DMS53 treated with DMSO at 0.1 percent for 48 hours (cell line): ENCODE measurements around the gene MED26.

Source experiments
- DNase-seq: peaks from one replicate; lab custom pipeline; 2025; ENCODE audit not compliant: unreplicated experiment; lab: John Stamatoyannopoulos, UW

Gene MED26

GRCh38 chr19:16614941-16615340 lies 13.1 kb downstream of the MED26 start:
- no peak for DNase-seq

DNA sequence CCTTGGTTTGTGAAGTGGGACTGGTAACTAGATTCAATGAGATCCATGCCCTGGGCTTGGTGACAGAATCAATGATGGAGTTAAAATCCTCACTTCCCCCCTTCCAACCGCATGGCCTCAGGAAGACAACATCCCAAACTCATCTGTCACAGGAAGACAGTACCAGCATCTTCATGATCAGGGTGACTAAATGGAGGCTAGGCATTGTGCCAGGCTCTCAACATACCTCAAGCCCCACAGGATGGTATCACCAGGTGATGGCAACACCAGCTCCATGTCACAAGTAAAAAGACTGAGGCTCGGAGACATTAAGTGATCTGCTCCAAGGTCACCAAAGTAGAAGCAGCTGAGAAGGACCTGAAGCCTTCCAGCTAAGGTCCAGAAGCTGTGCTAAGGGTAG lies 14.2 kb downstream of the MED26 start:
- DNase-seq, result no peak

DNA sequence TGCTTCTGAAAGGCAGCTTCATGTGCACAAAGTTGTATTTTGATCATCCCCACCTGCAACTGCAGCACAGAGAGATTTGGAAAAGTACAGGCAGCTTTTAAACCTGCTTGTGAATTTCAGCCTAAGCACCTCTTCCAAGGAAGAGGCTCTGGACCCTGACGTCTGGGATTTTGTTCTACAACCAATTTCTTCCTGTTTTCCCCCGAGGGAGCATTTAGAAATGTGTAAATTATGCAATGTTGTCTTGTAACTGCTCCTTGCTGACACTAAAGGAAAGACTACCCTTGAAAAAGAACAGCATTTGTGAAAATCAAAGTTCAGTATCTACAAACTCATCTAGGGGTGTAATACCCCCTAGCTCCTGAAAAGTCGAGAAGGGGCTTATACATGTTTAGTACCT lies 15.4 kb downstream of the MED26 start:
- DNase-seq, result no peak

DNA sequence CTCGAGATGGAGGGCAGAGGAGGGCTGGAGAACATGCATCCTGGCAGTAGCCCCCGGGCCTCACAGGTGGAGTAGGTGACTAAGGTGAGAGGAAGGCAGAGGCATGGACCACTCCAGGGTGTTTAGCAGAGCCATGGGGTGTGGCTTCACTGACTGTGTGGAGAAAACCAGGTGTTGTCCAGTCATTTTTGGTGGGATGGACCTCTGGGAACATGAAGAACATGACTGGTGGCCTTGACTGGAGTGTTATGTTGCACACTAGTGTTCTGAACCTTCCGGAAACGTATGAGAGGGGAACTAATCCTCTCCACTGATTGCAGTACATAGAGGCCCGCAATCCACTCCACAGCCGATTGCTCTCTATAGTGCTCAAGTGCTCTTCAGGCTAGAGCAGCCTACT lies 16.9 kb downstream of the MED26 start:
- no peak for DNase-seq

DNA sequence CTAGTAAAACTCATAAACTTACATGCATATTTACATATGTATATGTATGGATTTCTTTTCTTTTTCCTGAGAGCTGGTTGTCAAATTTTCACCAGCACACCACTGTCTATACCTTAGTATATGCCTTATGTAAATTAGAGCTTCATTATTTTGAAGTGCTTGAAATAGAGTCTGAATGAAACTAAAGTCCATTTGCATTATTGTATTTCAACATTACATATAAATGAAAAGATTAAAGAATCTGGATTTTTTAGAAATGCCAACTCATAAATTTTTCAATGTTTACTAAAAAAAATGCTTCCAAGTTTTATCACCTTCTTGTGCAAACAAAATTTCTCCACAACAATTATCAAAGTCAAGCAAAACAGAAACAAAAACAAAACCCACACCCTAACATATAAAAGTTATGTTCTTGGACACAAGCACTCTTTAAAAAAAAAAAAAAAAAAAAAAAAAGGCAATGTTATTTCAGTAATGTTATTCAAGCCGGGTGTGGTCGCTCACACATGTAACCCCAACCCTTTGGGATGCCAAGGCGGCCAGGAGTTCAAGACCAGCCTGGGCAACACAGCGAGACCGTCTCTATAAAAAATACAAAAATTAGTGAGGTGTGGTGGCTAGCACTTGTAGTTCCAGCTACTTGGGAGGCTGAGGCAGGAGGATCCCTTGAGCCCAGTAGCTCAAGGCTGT lies 18.3 kb downstream of the MED26 start:
- no peak for DNase-seq

DNA sequence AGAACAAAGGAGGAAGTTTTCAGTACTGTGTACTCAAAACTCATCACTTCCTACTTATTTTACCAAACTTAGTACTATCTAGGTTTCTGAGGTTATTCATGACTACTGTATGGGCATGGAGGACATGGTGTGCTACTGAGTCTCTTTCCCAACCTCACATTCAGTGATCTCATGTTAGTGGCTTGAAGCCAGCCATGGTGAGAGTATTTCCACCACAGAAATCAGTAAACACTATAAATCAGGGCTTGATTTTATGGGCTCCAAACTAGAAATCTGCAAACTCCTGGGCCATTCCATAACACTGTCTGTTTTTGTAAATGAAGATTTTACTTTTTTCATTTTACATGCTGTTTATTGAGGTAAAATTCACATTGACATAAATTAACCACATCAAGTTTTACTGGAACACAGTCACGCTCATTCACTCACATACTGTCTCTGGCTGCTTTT lies 19.7 kb downstream of the MED26 start:
- no peak for DNase-seq

DNA sequence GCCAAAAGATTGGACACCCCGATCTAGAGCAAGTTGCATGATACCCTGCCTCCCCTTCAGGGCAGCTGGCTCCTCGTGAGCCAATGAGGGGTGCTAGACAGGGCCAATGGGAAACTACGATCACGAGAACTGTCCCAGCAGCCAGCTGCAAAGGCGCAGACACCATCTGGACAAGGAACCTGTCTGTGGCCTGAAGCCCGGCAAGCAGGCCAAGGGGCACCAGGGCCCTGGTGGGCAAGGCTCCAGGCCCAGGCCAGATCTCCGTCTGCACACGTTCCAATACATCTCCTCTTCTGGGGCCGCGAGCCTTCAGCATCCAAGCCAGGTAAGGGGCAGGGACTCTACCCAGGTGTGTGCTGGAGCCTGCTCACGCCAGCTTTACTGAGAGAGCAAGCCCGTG lies 20.2 kb downstream of the MED26 start:
- DNase-seq, result no peak

DNA sequence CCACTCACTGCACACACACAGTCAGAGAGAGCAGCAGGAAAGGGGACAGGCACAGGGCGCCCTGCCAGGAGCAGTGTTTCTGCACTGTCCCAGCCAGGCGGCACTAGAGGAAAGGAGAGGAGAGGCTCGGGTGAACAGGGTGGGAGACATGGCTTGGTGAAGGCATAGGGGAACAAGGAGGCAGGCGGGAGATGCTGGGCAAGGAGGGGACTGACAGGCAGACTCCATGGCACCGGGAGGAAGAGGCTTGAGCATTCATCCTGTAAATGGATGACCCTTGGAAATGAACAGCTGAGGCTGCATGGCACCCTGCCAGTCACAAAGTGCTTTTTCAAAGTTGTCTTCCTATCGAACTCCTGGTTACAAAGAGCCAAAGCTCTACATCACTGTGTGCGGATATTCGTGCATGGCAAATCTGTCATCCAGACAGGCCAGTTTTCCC lies 22.4 kb downstream of the MED26 start:
- DNase-seq, result no peak

GRCh38 chr19:16605115-16605514 lies 22.9 kb downstream of the MED26 start:
- DNase-seq, result no peak

DNA sequence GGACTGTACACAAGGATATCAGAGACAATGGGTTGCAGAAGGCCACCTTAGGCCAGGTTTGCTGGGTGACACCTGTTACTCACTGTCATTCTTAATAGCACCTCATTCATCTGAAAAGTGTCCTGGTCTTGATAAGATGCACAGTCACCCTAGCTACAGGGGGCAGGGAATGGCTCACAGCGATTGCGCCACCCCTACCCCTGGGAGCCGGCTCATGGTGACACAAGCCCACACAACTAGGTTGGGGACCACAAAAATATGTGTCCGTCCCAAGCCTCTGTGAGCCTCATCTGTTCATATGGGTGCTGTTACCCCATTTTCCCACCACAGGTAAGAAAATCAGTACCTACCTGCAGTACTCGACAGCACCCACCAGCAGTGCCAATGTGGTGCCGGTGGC lies 23.4 kb downstream of the MED26 start:
- no peak for DNase-seq

GRCh38 chr19:16603090-16603489 lies 24.9 kb downstream of the MED26 start:
- DNase-seq, result no peak

DNA sequence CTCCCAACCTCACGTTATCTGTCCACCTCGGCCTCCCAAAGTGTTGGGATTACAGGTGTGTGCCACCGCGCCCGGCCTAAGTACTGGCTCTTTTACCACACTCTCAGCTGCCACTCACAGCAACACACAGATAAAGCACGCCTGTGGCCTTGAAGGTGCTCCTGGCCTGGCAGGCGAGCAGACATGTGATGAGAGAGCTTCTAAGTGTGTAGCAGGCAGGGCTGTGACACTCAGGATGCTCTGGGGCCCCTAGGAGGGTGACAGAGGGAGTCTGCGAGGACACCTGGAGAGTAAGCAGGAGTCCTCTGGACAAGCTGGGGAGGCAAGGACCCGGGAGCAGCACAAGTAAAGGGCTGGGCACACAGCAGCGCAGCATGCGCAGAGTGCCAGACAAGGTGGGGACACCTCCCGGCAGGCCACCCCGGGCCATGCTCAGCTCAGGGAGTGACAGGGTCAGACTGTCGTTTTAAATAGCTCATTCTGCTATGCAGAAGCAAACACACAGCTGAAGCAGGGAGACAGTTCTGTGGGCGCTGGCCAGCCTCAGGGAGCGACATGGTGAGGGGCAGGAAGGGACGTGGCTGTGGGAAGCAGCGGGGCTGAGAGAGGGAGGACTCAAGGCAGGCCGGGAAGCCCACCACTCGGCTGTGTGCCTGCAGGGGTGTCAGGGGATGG lies 26.5 kb downstream of the MED26 start:
- DNase-seq, result no peak

- DNase-seq, result no peak
These were observed 27.2 kb downstream of the MED26 start for GRCh38 chr19:16600824-16601223.

GRCh38 chr19:16599655-16600346 lies 28.2 kb downstream of the MED26 start:
- no peak for DNase-seq

DNA sequence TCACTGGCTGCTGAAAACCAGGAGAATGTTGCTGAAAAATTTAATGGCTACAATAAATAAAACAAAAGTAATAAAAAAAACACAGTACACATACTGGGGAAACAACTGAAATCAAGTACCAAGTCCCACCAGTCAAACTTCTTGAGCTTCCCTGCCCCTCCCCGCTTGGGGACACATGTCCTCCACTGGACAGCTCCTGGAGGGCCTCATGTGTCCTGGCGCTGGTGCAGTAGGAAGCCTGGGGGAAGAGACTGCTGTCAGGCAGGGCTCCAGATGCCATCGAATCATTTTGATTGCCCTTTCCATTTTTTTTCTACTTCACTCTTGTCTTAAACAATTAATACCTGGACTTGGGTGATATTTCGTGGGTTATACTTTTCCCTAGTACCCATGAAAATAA lies 29.2 kb downstream of the MED26 start:
- DNase-seq, result no peak

- no peak for DNase-seq
These were observed 31.6 kb downstream of the MED26 start for GRCh38 chr19:16596399-16596798.

- DNase-seq, result no peak
These were observed 32.9 kb downstream of the MED26 start for GRCh38 chr19:16595097-16595496.

DNA sequence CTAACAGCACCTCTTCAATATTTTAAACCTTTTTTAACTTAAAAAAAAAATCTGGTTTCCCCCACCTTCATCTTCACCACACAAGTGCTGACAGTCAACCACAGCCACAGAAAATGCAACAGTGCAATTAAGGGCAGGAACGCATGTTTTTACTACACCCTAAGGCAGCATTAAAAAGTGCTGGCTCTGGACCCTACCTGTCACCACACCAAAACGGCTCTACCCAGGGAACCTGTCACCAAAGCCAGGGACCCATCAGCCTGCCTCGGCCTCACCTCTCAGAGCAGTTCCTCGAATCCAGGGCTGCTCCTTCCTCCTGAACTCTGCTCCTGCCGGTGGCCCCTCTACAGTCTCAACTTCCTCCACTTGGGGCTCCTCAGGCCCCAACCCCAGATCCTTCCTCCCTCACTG lies 33.3 kb downstream of the MED26 start:
- DNase-seq, result no peak

DNA sequence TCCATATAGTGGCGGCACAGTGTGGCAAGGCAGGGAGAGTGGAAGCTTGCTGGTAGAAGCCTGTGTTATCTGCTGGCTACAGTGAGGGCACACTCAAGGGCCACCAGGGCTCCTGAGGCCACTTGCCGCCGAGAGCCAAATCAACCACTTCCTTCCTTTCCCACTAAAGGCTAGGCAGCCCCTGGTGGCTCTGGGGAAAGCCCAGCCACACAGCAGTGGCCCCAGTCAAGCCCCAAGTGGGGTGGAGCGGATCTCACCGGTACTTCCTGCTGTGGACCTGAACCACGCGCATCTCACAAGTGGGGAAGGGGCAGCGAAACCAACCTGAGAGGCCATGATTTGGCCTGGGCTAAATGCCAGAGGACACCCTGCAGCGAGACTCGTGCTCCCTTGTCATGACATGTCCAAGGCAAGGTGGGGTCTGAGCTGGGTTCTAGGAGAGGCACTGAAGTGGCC lies 33.8 kb downstream of the MED26 start:
- DNase-seq, result no peak

- no peak for DNase-seq
These were observed 34.8 kb downstream of the MED26 start for GRCh38 chr19:16593181-16593580.

GRCh38 chr19:16591803-16592556 lies 36.0 kb downstream of the MED26 start:
- DNase-seq, result no peak
